Measurements from ENCODE around the gene NRXN3. TPM values are rescaled to one million over a fixed set of nuclear protein-coding genes. Genes with fewer than 3 reads are reported as not detected.

Gene NRXN3
- total RNA-seq, 2 donors from 2014 or later, result 1.3 to 2.3 TPM

- 54 to 68% methylated on average over 3 of the region's 3 CpGs for WGBS, 2 donors
- H3K4me1 ChIP-seq, result no peaks in the 10 kb centered on the region
- no peaks in the 10 kb centered on the region for H3K36me3 ChIP-seq (replicated peaks in 1 of 2; ENCODE audit: insufficient read depth in 1 of 2, low read depth in 2 of 2)
- ATAC-seq, result no peak
- DNase-seq, result no peak
- intact Hi-C loops (cut with DNase I), result no loop called here
- TF ChIP-seq, protein P1, sequence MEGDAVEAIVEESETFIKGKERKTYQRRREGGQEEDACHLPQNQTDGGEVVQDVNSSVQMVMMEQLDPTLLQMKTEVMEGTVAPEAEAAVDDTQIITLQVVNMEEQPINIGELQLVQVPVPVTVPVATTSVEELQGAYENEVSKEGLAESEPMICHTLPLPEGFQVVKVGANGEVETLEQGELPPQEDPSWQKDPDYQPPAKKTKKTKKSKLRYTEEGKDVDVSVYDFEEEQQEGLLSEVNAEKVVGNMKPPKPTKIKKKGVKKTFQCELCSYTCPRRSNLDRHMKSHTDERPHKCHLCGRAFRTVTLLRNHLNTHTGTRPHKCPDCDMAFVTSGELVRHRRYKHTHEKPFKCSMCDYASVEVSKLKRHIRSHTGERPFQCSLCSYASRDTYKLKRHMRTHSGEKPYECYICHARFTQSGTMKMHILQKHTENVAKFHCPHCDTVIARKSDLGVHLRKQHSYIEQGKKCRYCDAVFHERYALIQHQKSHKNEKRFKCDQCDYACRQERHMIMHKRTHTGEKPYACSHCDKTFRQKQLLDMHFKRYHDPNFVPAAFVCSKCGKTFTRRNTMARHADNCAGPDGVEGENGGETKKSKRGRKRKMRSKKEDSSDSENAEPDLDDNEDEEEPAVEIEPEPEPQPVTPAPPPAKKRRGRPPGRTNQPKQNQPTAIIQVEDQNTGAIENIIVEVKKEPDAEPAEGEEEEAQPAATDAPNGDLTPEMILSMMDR (IDR thresholded peaks at IDR 0.05), result no peak
- H3K27me3 ChIP-seq, result no peaks in the 10 kb centered on the region
- no peak overlapping the region for H3K27ac ChIP-seq
- H3K4me3 ChIP-seq, result no peak overlapping the region
- no peaks in the 10 kb centered on the region for H3K9me3 ChIP-seq
These were observed 441.8 kb downstream of the NRXN3 start for GRCh38 chr14:78611796-78612571.

GRCh38 chr14:78612666-78613065 lies 442.5 kb downstream of the NRXN3 start:
- intact Hi-C loops (cut with DNase I), result no loop called here
- no peak overlapping the region for H3K27ac ChIP-seq
- no peaks in the 10 kb centered on the region for H3K36me3 ChIP-seq (replicated peaks in 1 of 2; ENCODE audit: insufficient read depth in 1 of 2, low read depth in 2 of 2)
- no peaks in the 10 kb centered on the region for H3K9me3 ChIP-seq
- 75 to 90% methylated on average over 1 of the region's 1 CpG for WGBS, 2 donors
- H3K27me3 ChIP-seq, result no peaks in the 10 kb centered on the region
- TF ChIP-seq POLR2A (IDR thresholded peaks at IDR 0.05), result no peak
- TF ChIP-seq, protein P1 (IDR thresholded peaks at IDR 0.05), result no peak
- DNase-seq, result no peak
- no peak for ATAC-seq
- no peaks in the 10 kb centered on the region for H3K4me1 ChIP-seq
- no peak overlapping the region for H3K4me3 ChIP-seq

GRCh38 chr14:78614593-78614992 lies 444.4 kb downstream of the NRXN3 start:
- Histone ChIP-seq H3K27ac (no peak overlapping the region), H3K27me3 (no peaks in the 10 kb centered on the region), H3K9me3 (no peaks in the 10 kb centered on the region), H3K4me1 (no peaks in the 10 kb centered on the region), H3K36me3 (replicated peaks in 1 of 2; ENCODE audit: insufficient read depth in 1 of 2, low read depth in 2 of 2) (no peaks in the 10 kb centered on the region), H3K4me3 (no peak overlapping the region)
- ATAC-seq (no peak), DNase-seq (no peak)
- intact Hi-C loops (cut with DNase I), result no loop called here
- TF ChIP-seq, protein P1 (IDR thresholded peaks at IDR 0.05), result no peak
- no peak for TF ChIP-seq POLR2A (IDR thresholded peaks at IDR 0.05)
- 76 to 85% methylated on average over 2 of the region's 2 CpGs for WGBS, 2 donors

DNA sequence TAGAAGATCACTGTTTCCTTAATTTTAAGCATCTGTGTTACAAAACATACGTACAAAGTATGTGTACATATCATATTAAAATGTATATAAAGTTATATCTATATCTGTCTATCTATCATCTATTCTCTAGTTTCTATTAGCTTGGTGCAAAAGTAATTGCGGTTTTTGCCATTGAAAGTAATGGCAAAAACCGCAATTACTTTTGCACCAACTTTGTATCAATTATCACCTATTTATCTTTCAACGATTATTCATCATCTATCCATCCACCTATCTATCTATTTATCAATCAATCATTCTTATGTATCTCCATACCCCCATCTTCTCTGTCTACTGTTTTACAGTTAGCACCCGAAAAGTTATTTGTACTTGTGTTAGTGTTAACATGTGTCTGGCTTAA lies 447.6 kb downstream of the NRXN3 start:
- ATAC-seq (no peak), DNase-seq (no peak)
- Histone ChIP-seq H3K27me3 (no peaks in the 10 kb centered on the region), H3K36me3 (replicated peaks in 1 of 2; ENCODE audit: insufficient read depth in 1 of 2, low read depth in 2 of 2) (no peaks in the 10 kb centered on the region), H3K4me1 (no peaks in the 10 kb centered on the region), H3K27ac (no peak overlapping the region), H3K9me3 (no peaks in the 10 kb centered on the region), H3K4me3 (no peak overlapping the region)
- TF ChIP-seq, protein P1 (IDR thresholded peaks at IDR 0.05), result no peak
- TF ChIP-seq POLR2A (IDR thresholded peaks at IDR 0.05), result no peak
- intact Hi-C loops (cut with DNase I), result no loop called here
- WGBS, 2 donors, result 63% methylated on average over 5 of the region's 5 CpGs

GRCh38 chr14:78618368-78618767 lies 448.2 kb downstream of the NRXN3 start:
- TF ChIP-seq POLR2A (IDR thresholded peaks at IDR 0.05), result no peak
- TF ChIP-seq, protein P1 (IDR thresholded peaks at IDR 0.05), result no peak
- no peaks in the 10 kb centered on the region for H3K9me3 ChIP-seq
- 86 to 90% methylated on average over 6 of the region's 6 CpGs for WGBS, 2 donors
- H3K36me3 ChIP-seq (replicated peaks in 1 of 2; ENCODE audit: insufficient read depth in 1 of 2, low read depth in 2 of 2), result no peaks in the 10 kb centered on the region
- no peak for ATAC-seq
- no peaks in the 10 kb centered on the region for H3K27me3 ChIP-seq
- no peak overlapping the region for H3K27ac ChIP-seq
- no peak overlapping the region for H3K4me3 ChIP-seq
- no peak for DNase-seq
- H3K4me1 ChIP-seq, result no peaks in the 10 kb centered on the region
- intact Hi-C loops (cut with DNase I), result no loop called here

Data from body of pancreas (tissue), 4 donors.